Calu3 (cell line): Measurements from ENCODE around the gene CYP2W1. TPM values are rescaled to one million over a fixed set of nuclear protein-coding genes. Genes with fewer than 3 reads are reported as not detected.

ENCODE experiments used
- BruUV-seq: library from RNA; stranded (reverse); fragments of 400-500 nt; replicated peaks from 2 replicates; lab custom pipeline; 2021; lab: Mats Ljungman, UMichigan
- CTCF ChIA-PET: fragments of 300-600 bp; sonication (Branson Sonifier 250); formaldehyde crosslinking; loops from one replicate; lab custom pipeline; 2022; ENCODE audit warnings: antibody characterized with exemption; lab: Charles Lee
- DNase-seq: peaks from one replicate; pipeline ENCODE4 v3.0.0; 2022
- H3K27ac Mint-ChIP-seq: one replicate; pipeline ENCODE4 v1.8.0; 2022; ENCODE audit warnings: mixed read lengths; ENCODE audit not compliant: unreplicated experiment
- H3K27me3 Mint-ChIP-seq: one replicate; pipeline ENCODE4 v1.8.0; 2022; ENCODE audit warnings: mixed read lengths; ENCODE audit not compliant: unreplicated experiment
- H3K36me3 Mint-ChIP-seq: one replicate; pipeline ENCODE4 v1.8.0; 2022; ENCODE audit warnings: mild to moderate bottlenecking, moderate library complexity, mixed read lengths; ENCODE audit not compliant: insufficient read depth, unreplicated experiment
- H3K4me1 Mint-ChIP-seq: one replicate; pipeline ENCODE4 v1.8.0; 2022; ENCODE audit warnings: mild to moderate bottlenecking, low read depth, mixed read lengths; ENCODE audit not compliant: unreplicated experiment
- H3K4me3 Mint-ChIP-seq: one replicate; pipeline ENCODE4 v1.8.0; 2022; ENCODE audit warnings: mild to moderate bottlenecking, low read depth, moderate library complexity, mixed read lengths; ENCODE audit not compliant: unreplicated experiment
- H3K9me3 Mint-ChIP-seq: one replicate; pipeline ENCODE4 v1.8.0; 2022; ENCODE audit warnings: low read depth, mixed read lengths; ENCODE audit not compliant: unreplicated experiment
- intact Hi-C: fragments of 100-400 bp; cut with micrococcal nuclease; formaldehyde crosslinking; loops from one replicate; pipeline ENCODE4 v1.10.0; 2022; ENCODE audit not compliant: unreplicated experiment
- total RNA-seq: library from RNA; stranded (reverse); gene quantifications from 2 replicates; pipeline ENCODE4 v1.2.3, GENCODE V29; 2022
- TF ChIP-seq, protein P1 (sequence below): fragments of 200-600 bp; IDR thresholded peaks from one replicate; pipeline ENCODE4 v1.8.0; 2022; ENCODE audit warnings: antibody characterized with exemption; ENCODE audit not compliant: unreplicated experiment

Gene CYP2W1
- total RNA-seq, 1 experiment from 2014 or later, result 0.71 TPM

GRCh38 chr7:1017586-1018333, 34.8 kb downstream of the CYP2W1 start:
- H3K4me1 Mint-ChIP-seq, result no peaks in the 10 kb centered on the region
- H3K4me3 Mint-ChIP-seq, result no peak overlapping the region
- intact Hi-C loops, result no loop called here
- DNase-seq, result no peak
- TF ChIP-seq, protein P1, sequence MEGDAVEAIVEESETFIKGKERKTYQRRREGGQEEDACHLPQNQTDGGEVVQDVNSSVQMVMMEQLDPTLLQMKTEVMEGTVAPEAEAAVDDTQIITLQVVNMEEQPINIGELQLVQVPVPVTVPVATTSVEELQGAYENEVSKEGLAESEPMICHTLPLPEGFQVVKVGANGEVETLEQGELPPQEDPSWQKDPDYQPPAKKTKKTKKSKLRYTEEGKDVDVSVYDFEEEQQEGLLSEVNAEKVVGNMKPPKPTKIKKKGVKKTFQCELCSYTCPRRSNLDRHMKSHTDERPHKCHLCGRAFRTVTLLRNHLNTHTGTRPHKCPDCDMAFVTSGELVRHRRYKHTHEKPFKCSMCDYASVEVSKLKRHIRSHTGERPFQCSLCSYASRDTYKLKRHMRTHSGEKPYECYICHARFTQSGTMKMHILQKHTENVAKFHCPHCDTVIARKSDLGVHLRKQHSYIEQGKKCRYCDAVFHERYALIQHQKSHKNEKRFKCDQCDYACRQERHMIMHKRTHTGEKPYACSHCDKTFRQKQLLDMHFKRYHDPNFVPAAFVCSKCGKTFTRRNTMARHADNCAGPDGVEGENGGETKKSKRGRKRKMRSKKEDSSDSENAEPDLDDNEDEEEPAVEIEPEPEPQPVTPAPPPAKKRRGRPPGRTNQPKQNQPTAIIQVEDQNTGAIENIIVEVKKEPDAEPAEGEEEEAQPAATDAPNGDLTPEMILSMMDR, result no peak
- peaks cover 43% of the 10 kb centered on the region for H3K36me3 Mint-ChIP-seq
- no TSS peak for BruUV-seq
- no peaks in the 10 kb centered on the region for H3K27me3 Mint-ChIP-seq
- H3K9me3 Mint-ChIP-seq, result no peaks in the 10 kb centered on the region
- CTCF ChIA-PET, result no interaction called here
- peak overlapping the region; percentile 48 for H3K27ac Mint-ChIP-seq

DNA sequence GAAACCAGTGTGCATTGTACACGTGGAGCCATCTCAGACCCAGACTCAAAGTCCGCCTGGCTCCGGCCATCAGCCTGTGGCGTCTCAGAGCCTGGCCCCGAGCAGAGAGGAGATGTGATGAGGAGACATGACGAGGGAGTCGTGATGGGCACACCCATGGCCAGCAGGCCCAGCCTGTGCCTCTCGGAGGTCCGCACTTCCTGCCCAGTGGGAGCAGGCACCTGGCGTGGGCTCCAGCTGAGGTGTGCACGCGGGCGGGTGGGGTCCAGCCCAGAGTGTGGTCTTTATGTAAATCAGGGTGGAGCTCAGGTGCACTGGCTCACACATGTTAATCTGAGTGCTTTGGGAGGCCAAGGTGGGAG, 35.3 kb downstream of the CYP2W1 start:
- intact Hi-C loops, result no loop called here
- Mint-ChIP-seq H3K9me3 (no peaks in the 10 kb centered on the region), H3K4me1 (no peaks in the 10 kb centered on the region), H3K27me3 (no peaks in the 10 kb centered on the region), H3K4me3 (no peak overlapping the region), H3K27ac (peak overlapping the region; percentile 48), H3K36me3 (peaks cover 49% of the 10 kb centered on the region)
- no peak for DNase-seq
- CTCF ChIA-PET, result no interaction called here
- BruUV-seq, result no TSS peak
- TF ChIP-seq, protein P1, result no peak

DNA sequence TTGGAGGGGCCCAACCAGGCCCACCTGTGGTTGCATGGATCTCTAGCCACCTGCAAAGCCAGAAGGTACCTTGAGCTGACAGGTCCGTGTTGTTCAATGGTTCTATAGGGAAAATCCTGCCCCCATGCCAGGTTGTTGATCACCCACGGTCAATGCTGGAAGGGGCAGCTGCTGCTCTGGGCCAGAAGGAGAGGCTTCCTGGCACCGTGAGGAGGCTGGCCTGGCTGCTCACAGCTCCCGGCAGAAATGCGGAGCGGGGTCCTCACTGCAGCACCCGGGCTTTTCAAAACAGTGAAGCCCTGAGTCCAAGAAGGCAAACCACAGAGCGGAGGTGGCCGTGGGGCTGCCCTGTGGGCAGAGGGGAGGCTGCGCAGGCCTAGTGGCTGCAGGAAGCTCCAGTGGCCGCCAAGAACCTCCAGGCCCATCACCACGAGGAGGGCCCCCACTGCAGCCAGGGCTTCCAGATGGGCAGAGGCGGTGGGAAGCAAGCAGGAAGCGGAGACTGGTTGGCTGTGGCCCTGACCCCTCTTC, 36.3 kb downstream of the CYP2W1 start:
- CTCF ChIA-PET, result no interaction called here
- no peaks in the 10 kb centered on the region for H3K4me1 Mint-ChIP-seq
- BruUV-seq, result no TSS peak
- TF ChIP-seq, protein P1, result no peak
- intact Hi-C loops, result no loop called here
- peaks cover 51% of the 10 kb centered on the region for H3K36me3 Mint-ChIP-seq
- H3K27me3 Mint-ChIP-seq, result no peaks in the 10 kb centered on the region
- H3K4me3 Mint-ChIP-seq, result no peak overlapping the region
- H3K9me3 Mint-ChIP-seq, result no peaks in the 10 kb centered on the region
- H3K27ac Mint-ChIP-seq, result no peak overlapping the region
- no peak for DNase-seq

DNA sequence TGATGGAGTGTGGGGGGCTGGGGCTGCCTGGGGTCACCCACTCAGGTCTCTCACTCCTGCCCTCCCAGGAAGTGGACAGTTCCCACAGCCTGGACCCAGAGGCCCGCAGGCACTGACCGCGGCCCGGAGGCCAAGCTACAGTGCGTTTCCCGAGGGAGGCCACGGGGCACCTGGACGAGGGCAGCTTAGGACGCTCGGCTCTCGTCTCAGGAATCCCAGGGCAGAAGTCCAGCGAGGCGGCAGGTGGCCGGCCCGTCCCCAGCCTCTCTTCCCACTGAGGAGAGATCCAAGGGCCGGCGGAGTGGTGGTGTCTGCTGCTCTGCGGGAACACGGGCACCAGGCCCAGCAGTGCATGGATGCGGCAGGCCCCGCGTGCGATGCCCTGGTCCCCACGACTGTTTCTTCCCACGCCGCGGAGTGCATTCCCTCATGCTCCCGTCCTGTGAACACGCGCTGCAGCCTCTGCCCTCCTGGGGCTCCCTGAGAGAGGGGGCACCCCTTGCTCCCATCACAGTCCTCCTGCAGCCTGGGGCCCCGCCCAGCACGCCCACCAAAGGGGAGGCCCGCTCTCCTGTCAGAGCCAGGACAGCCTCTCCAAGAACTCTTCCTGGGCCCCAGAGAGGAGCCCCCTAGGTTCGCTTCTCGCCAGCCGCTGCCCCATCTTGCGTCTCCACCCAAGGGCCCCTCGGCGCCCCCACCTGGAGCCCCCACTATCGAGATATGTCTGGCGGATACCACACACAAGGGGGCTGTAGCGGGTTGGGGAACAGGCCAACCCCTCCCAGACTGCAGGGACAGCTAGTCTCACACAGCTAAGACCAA, 37.0 kb downstream of the CYP2W1 start:
- peaks cover 58% of the 10 kb centered on the region for H3K36me3 Mint-ChIP-seq
- H3K27me3 Mint-ChIP-seq, result no peaks in the 10 kb centered on the region
- no peaks in the 10 kb centered on the region for H3K9me3 Mint-ChIP-seq
- H3K27ac Mint-ChIP-seq, result no peak overlapping the region
- no peak for DNase-seq
- TF ChIP-seq, protein P1, result peak; percentile 17
- no peak overlapping the region for H3K4me3 Mint-ChIP-seq
- no peaks in the 10 kb centered on the region for H3K4me1 Mint-ChIP-seq
- no TSS peak for BruUV-seq
- CTCF ChIA-PET, result no interaction called here
- intact Hi-C loops, result no loop called here
